GM10266 (cell line): ENCODE measurements around the gene PITRM1.
A peak's percentile ranks its signal among the peaks of the same experiment; 100 is the strongest.
"Not testable (repeated sequence)": the region's sequence is repeated elsewhere in the genome, so short reads cannot be mapped to it uniquely, and the experiment has no call there.

Experiments used
- DNase-seq: peaks from one replicate; pipeline ENCODE4 v3.0.0; 2012; ENCODE audit errors: extremely low spot score
- CTCF ChIP-seq: IDR thresholded peaks from 2 replicates; pipeline ENCODE4 v1.5.1; 2012; ENCODE audit warnings: mild to moderate bottlenecking, low read depth; ENCODE audit not compliant: control insufficient read depth, insufficient read depth; ENCODE audit errors: missing control alignments

The PITRM1 gene

DNA sequence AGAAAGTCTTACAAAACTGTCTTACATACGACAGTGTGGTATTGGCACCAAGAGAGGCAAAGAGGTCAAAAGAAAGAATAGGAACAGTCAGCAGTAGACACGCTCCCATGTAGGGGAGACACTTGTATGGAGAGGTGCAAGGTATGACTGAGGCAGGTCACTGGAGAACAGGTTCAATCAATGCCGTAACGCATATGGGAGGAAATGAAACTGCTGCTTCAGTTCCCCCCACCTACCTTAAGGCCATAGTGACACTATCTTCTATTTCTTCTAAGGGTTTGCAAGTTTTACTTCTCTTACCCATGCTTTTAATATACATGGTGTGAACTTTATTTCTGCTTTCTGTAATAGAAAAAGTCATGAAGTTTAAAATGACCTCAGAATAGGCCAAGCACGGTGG is 5.5 kb upstream of the PITRM1 start:
- peak; percentile 24 for DNase-seq
- no peak for TF ChIP-seq CTCF

DNA sequence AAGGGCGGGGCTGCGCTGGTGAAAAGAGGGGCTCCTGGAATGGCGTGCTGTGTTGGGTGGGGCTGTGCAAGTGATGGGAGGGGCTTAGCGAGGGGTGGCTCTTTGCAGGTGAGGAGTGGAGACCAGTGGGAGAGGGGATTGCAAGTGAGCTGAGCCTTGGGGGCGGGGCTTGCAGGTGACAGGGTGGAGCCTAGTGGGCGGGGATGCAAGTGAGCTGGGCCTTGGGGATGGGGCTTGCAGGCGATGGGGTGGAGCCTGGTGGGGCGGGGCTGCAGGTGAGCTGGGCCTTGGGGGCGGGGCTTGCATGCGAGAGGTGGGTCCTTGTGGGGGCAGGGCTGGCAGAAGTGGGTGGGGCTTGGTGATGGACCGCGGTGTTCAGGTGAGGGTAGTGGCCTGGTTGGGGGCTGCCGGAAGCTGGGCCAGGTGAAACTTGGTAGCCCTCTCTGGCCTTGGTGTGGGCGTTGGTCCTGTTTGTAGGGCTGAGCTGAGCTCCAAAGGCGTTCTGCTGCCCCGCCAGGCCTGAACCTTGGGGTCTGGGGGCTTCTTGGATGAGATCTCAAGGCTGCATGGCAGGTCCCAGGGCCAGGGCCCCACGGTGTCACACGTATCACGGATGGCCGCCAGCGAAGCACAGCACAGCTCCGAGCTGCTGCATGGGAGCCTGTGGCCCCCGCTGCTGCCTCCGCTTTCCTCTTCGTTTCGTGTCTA is 743 bp upstream of the PITRM1 start:
- no peak for DNase-seq
- TF ChIP-seq CTCF = no peak

- DNase-seq = no peak
- TF ChIP-seq CTCF = no peak
These were observed 519 bp downstream of the PITRM1 start for GRCh38 chr10:3172081-3172445.

- not testable (repeated sequence) for DNase-seq
These were observed 1.1 kb downstream of the PITRM1 start for GRCh38 chr10:3171488-3171887.

DNA sequence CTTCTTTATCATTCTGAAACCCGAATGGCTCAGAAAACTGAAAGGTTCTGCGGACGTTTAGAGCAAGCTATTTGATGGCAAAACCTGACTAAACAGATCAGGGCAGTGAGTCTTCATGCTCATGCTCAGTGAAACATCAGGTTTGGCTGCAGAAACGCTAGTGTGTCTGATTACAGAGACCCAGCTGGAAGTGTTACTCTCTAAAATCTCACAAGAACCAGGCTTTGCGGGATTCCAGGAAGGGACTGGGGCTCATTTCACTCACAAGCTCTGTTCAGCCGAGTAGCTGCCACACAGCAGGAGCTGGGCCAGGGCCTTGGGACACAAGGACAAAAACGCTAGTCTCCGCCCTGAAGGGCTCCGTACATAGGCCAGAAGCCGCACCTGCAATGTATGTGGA is 2.9 kb downstream of the PITRM1 start:
- DNase-seq = no peak

DNA sequence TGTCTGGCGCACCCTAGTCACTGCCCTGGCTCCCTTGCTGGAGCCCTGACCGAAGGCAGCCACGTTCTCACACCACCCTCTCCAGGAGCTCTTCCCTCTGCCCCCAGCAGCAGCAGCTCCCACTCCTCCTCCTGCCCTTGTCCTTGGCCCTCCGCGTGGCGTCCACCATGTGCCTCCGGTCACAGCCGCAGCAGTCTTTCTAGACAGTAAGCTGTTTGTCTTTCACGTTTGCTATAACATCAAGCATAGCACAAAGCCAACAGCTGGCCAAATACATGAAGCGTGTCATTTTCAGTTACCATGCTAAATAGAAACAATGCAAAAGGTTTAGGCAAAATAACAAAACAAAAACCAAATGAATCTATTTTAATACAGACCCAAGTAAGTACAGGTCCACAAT is 3.3 kb downstream of the PITRM1 start:
- no peak for DNase-seq
- no peak for TF ChIP-seq CTCF

More for the DNA sequence above, 2.9 kb downstream of the PITRM1 start:
- no peak for TF ChIP-seq CTCF

DNA sequence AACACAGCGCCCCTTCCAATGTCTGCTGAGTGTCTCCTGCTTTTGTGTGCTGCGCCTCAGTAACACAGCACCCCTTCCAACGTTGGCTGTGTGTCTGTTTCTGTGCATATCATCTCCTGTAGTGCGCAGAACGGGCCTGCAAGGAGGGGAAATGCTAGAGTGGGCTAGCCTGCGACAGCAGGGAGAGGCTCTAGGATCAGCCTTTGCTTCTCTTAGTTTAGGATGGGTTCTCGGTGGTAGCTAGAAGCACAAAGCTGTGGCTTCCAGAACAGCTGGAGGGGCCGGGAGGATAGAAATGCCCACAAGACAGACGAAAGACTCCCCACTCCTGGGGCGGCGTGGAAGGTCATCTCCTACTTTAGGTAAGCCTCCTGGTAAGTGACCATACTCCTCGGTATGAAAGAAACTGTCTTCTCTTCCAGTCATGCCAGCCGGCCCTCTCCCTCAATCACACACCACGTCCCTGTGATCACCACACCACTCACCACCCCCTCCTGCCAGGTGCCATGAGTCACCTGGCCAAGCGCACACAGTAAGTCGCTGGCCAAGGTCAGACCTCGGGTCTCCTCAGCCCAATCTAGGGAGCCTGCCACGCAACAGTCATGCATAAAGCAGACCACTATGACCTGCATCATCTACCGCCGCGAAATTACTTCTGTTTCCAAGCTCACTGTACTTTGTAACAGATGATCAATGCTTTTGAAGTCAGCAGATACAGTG is 4.8 kb downstream of the PITRM1 start:
- DNase-seq = no peak
- TF ChIP-seq CTCF = no peak
